CD4-positive, alpha-beta T cell treated with Interleukin-2 at 100 ng/mL for 4 hours (primary cell): ENCODE data around the gene OLFML2B.

ENCODE experiments used
- DNase-seq: peaks from one replicate; pipeline ENCODE4 v3.0.0-alpha.2; 2020; ENCODE audit warnings: low spot score

OLFML2B gene

DNA sequence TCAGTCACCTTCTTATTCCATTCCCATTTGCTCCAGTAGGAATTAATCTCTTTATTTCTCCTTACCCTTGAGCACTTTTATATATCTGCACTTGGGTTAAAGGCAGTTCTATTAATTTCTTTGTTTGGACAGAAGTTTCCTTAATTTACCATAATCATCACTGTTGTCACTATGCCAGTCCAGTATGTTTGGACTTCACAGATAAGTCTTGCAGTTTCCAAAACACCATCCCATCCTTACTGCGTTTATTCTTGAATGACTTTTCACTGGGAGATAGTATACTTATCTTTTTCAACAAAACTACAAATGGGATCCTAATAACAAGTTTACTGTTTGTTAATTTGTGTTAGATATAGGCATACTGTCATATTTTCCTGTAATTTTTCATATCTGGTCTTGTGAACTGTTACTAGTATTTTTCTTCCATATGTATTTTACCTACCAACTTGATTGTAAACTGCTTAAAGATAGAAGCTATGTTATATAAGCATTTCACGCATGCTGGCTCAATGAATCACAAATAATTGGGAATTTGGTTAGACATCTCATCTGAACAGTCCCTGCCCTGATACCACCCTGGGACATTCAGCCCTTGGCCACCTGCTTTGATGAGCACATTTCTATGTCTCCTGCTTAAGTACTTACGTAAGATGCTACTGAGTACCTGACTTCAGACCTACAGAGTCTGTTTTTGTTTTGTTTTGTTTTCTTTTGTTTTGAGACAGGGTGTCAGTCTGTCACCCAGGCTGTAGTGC, 78.2 kb downstream of the OLFML2B start:
- DNase-seq, result no peak

DNA sequence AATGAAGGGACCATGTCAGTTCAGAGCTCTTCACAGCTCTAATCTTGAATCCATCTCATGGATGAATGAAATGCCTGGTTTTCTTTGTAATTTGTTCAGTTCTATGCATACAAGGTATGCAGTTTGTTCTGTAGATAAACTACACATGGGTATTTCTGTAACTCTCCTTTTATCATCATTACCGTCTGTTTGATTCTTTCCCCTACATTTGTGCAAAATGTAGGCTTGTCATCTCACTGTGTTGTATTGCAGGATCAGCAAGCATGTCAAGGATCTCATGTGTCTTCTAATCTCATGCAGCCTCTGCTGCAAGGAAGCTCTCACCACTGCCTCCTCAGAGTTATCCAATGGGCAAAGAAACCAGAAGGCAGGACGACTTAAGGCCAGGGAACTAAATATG, 79.3 kb downstream of the OLFML2B start:
- no peak for DNase-seq

GRCh38 chr1:161943737-161944136, 79.9 kb downstream of the OLFML2B start:
- DNase-seq, result no peak

- DNase-seq, result no peak
Observed at GRCh38 chr1:161941726-161942436, 81.8 kb downstream of the OLFML2B start.

DNA sequence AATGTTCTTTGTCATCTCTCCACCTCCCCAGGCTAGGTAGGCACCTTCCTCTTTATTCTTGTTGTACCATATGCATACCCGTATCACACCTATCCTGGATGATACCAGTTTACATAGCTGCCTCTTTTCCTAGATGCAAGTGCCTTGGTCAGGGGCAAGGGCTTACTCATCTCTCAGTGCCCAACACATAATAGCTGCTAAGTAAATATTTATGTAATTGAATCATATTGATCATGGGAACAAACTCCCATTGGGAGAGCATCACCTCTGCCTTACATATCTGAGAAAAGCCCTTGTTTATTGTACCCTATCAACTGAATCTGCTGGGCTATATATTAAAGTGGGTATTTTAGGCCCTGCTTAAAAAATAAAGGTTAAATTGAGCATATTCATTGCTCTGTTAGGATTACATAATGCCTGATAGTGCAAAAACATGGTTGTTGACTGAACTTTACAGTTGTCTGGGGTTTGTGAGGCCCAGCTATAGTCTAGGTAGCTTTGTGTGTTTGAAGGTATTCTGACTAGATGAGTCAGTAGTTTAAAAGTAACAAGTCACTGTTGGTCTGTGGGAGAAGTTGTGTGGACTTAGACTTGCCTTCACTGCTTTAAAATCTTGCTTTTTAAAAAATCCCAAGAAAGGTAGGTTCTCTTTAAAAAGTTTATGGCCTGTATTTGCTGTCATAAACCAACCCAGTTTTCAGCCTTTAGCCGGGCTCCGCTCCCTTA, 82.6 kb downstream of the OLFML2B start:
- no peak for DNase-seq

DNA sequence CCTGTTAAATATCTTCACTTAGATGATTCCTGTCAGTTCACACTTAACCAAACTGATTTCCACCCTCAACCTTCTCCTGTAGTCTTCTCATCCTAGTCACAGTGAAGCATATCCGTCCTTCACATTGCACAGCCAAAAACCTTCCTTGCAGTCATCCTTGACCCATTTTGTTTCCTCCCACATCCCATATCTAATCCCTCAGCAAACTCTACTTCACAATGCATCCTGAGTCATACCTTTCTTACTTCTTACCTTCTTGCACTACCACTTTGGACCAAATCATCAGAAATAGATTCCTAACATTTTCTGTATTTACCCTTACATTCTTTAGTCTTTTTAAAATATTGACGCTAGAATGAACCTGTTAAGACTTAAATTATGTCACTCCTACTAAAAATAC, 86.9 kb downstream of the OLFML2B start:
- no peak for DNase-seq

DNA sequence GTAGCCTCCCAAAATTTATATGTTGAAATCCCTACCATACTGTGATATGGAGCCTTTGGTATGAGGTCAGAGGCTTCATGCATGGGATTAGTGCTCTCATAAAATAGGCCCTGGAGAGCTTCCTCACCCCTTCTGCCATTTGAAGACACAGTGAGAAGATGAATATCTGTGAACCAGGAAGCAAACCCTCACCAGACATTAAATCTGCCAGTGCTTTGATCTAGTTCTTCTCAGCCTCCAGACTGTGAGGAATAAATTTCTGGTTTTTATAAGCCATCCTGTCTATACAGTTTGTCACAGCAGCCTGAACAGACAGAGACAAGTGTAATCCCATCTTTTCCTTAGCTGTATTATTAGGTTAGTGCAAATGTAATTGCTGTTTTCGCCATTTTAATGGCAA, 88.4 kb downstream of the OLFML2B start:
- no peak for DNase-seq

DNA sequence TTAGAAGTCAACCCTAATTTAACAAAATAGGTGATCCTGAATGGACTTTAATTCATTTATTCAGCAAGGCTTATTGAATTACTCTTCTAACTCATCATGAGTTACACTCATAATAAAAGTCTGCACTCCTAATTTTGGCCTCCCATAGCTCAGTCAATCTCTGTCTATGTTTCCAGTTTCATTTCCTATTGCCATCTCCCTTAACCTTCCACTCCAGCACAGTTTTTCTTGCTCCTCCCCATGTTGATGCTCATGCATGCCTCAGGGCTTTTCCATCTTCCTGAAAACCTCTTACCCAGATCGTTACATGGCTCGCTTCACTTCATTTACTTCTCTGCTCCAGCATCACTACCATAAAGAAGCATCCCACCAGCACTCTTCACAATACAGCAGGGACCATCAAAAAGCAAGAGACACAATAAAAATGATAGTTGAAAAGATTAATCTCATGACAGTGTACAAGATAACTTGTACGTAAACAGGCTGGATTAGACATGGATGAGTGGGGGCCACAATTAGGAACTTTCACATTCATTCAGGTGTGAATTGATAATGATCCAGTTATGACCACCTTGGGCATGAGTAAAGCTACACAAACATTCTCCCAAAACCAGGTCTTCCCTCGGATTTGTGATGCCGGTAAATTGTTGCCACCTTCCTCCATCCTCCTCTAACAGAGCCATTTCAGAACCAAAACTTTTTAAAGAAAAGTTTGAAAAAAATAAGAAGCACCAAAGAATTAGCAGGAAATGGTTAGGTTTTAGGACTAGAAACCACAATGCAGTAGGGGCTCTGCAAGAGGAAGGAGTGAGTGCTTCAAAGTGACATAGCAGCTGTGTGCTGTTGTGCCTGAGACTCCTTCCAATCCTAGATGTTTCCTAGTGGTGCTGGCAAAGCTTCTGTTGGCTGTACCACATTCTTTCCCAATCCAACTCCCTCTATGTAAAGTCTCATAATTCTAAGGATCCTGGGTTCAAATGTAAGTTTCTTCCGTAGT, 89.8 kb downstream of the OLFML2B start:
- DNase-seq, result peak; percentile 18
